Caki2 (cell line): ENCODE results near the gene NECAB3. TPM values are rescaled to one million over a fixed set of nuclear protein-coding genes. Genes with fewer than 3 reads are reported as not detected.

Experiments
- total RNA-seq: library from RNA; depleted of rRNA; stranded (reverse); fragments of >200 nt; shearing (Covaris generic); gene quantifications from 2 replicates; pipeline ENCODE4 v1.2.3, GENCODE V29; 2014; ENCODE audit warnings: low replicate concordance; rRNA removed

NECAB3 gene
- total RNA-seq, 1 experiment from 2014 or later: 96.4 TPM

Other genes with a start within 250 kb of the NECAB3 start
- gene SNTA1, start 230.7 kb downstream of the NECAB3 start, total RNA-seq: 49.5 and 52.1 TPM in 2 replicates
- 51.9 and 56.1 TPM in 2 replicates for gene CBFA2T2, start 184.3 kb downstream of the NECAB3 start, total RNA-seq
- 0.44 TPM in 1 of 2 replicates, not detected in the other for gene C20orf144, start 12.1 kb downstream of the NECAB3 start, total RNA-seq
- gene ACTL10, start 7.5 kb downstream of the NECAB3 start, total RNA-seq: 10.2 and 15.2 TPM in 2 replicates
- gene E2F1, start 12.0 kb upstream of the NECAB3 start, total RNA-seq: 45.9 and 60.9 TPM in 2 replicates
- gene PXMP4, start 45.9 kb upstream of the NECAB3 start, total RNA-seq: 3.3 and 4.9 TPM in 2 replicates
- 0.64 and 1.1 TPM in 2 replicates for gene ZNF341, start 57.6 kb upstream of the NECAB3 start, total RNA-seq
- 151 and 167 TPM in 2 replicates for gene CHMP4B, start 136.9 kb upstream of the NECAB3 start, total RNA-seq